ENCODE results near the gene TRIM8. TPM values are rescaled to one million over a fixed set of nuclear protein-coding genes. Genes with fewer than 3 reads are reported as not detected.

TRIM8 gene
- polyA plus RNA-seq, 1 donor from 2014 or later, result 71.5 TPM

DNA sequence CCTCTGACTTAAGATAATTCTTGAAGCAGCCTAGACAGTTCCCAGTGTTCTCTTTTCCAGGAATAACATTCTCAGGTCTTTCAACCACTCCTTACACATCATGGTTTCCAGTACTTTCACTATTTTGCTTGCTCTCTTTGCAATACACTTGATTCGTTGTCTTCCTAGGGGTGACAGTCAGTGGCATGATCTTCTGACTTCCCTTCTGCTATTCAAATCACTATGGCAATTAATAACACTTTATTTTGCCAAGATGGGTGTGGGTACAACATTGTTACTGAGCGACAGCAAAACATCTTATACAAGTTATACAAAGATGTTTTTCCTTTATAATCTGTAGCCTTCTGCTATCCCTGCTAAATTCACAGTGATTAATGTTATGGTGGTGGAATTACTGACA, 54.6 kb downstream of the TRIM8 start:
- peak overlapping the region in 1 of 3 donors; percentile 10 for H3K27ac Mint-ChIP-seq
- no peak overlapping the region for H3K4me3 Mint-ChIP-seq
- no peaks in the 10 kb centered on the region for H3K27me3 Mint-ChIP-seq
- H3K9me3 Mint-ChIP-seq, result no peaks in the 10 kb centered on the region
- no peaks in the 10 kb centered on the region for H3K4me1 Mint-ChIP-seq
- H3K36me3 Mint-ChIP-seq, result peaks cover 17% of the 10 kb centered on the region

DNA sequence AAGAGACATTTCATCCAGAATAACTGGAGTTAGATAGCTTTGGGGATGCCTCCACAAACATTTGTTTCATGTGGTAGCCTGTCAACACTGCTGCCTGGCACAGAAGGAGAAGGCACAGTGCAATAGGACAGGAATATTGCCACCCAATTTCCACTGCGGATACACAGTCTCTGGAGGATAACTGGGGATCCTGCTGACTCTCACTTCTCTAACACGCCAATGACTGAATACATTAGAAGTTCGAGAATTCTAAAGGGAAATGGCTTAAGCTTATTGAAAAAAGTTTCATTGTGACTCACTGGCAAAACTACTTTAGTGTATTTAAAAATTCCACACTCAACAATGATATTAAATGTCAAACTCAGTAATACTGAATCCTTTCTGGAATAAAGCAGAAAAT, 57.0 kb downstream of the TRIM8 start:
- peaks cover 5 to 7% (median 6%) of the 10 kb centered on the region in 3 donors for H3K4me1 Mint-ChIP-seq
- no peaks in the 10 kb centered on the region for H3K27me3 Mint-ChIP-seq
- no peak overlapping the region for H3K27ac Mint-ChIP-seq
- H3K36me3 Mint-ChIP-seq, result peaks cover 16% of the 10 kb centered on the region
- no peaks in the 10 kb centered on the region for H3K9me3 Mint-ChIP-seq
- H3K4me3 Mint-ChIP-seq, result no peak overlapping the region

DNA sequence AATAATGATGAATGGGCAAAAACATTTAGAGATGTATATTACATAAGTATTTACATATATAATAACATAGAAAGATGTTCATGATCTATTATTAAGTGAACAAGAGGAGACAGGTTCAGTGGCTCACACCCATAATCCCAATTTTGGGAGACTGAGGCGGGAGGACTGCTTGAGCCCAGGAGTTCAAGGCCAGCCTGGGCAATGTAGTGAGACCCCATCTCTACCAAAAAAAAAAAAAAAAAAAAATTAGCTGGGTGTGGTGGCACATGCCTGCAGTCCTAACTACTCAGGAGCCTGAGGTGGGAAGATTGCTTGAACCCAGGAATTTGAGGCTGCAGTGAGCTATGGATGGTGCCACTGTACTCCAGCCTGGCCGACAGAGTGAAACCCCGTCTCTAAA, 57.5 kb downstream of the TRIM8 start:
- no peak overlapping the region for H3K4me3 Mint-ChIP-seq
- no peaks in the 10 kb centered on the region for H3K27me3 Mint-ChIP-seq

DNA sequence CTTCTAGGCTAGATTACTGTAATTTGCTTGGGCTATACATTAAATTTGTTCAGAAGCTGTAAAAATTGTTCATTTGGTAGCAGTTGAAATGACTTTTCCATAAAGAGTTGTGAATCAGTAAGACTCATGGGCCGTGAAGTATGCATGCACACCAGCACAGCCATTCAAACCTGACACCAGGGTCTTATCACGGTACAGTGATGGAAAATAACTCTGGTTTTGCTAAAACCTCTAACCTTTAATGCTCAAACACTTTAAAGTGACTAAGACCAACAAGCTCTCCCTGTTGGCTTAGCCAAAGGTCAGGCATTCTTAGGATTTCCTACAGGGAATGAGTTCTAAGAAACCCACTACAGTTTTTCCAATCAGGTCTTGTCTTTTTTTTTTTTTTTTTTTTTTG, 58.5 kb downstream of the TRIM8 start:
- no peak overlapping the region for H3K27ac Mint-ChIP-seq
- H3K9me3 Mint-ChIP-seq, result no peaks in the 10 kb centered on the region
- no peak overlapping the region for H3K4me3 Mint-ChIP-seq
- peaks cover 6 to 9% (median 7%) of the 10 kb centered on the region in 3 donors for H3K4me1 Mint-ChIP-seq
- H3K27me3 Mint-ChIP-seq, result no peaks in the 10 kb centered on the region
- H3K36me3 Mint-ChIP-seq, result peaks cover 10% of the 10 kb centered on the region

More for the DNA sequence above, 57.5 kb downstream of the TRIM8 start:
- H3K27ac Mint-ChIP-seq, result no peak overlapping the region
- no peaks in the 10 kb centered on the region for H3K9me3 Mint-ChIP-seq
- H3K36me3 Mint-ChIP-seq, result peaks cover 14% of the 10 kb centered on the region
- H3K4me1 Mint-ChIP-seq, result peaks cover 5 to 7% (median 6%) of the 10 kb centered on the region in 3 donors

DNA sequence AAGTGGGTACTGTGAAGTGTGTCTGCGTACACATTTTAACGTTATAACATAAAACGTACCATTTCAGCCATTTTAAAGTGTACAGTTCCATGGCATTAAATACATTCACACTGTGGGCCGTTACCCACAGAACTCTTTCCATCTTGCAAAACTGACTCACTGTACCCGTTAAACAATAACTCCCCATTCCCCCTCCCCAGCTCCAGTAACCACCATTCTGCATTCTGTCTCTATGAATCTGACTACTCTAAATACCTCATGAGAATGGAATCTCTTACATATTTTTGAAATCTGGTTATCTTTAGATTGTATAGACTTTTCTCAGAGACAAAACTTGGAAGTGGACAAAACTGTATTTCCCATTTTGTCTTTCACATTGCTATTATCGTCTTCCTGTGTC, 60.6 kb downstream of the TRIM8 start:
- H3K4me1 Mint-ChIP-seq, result peaks cover 6 to 12% (median 7%) of the 10 kb centered on the region in 3 donors
- H3K9me3 Mint-ChIP-seq, result no peaks in the 10 kb centered on the region
- no peak overlapping the region for H3K4me3 Mint-ChIP-seq
- H3K27me3 Mint-ChIP-seq, result no peaks in the 10 kb centered on the region
- peaks cover under 1% of the 10 kb centered on the region for H3K36me3 Mint-ChIP-seq
- peak overlapping the region in 1 of 3 donors; percentile 39 for H3K27ac Mint-ChIP-seq

DNA sequence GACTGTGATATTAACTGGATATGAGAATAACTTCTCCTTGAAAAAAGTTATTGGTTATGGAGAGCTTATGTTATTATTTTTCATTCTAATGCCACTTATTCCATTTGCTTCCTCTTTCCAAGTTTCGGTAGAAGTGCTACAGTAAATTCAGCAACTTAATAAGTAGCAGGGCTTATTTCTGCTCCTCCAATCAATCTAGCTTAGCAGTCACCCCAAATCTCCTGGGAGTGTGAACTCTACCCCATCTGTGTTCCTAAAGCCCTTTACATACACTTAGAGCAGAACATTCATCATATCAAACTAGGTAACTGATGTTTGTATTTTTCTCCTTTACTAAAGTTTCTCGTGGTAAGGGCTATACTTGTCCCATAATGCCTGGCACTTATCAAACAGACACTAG, 61.3 kb downstream of the TRIM8 start:
- peaks cover 7 to 14% (median 8%) of the 10 kb centered on the region in 3 donors for H3K4me1 Mint-ChIP-seq
- no peaks in the 10 kb centered on the region for H3K36me3 Mint-ChIP-seq
- peak overlapping the region in 1 of 3 donors; percentile 14 for H3K27ac Mint-ChIP-seq
- no peaks in the 10 kb centered on the region for H3K9me3 Mint-ChIP-seq
- H3K4me3 Mint-ChIP-seq, result peak overlapping the region in 1 of 4 donors; percentile 2
- no peaks in the 10 kb centered on the region for H3K27me3 Mint-ChIP-seq

Other genes with a start within 250 kb of the TRIM8 start
- gene NFKB2, start 248.8 kb upstream of the TRIM8 start, polyA plus RNA-seq, result 42.8 TPM
- 2.8 TPM for gene PSD, start 225.7 kb upstream of the TRIM8 start, polyA plus RNA-seq
- 40.5 TPM for gene FBXL15, start 223.6 kb upstream of the TRIM8 start, polyA plus RNA-seq
- gene CUEDC2, start 211.9 kb upstream of the TRIM8 start, polyA plus RNA-seq, result 51.8 TPM
- gene C10orf95, start 192.9 kb upstream of the TRIM8 start, polyA plus RNA-seq, result 0.70 TPM
- gene ACTR1A, start 141.8 kb upstream of the TRIM8 start, polyA plus RNA-seq, result 53.4 TPM
- gene SUFU, start 140.5 kb upstream of the TRIM8 start, polyA plus RNA-seq, result 5.0 TPM
- gene ARL3, start 69.9 kb downstream of the TRIM8 start, polyA plus RNA-seq, result 3.8 TPM
- 6.4 TPM for gene SFXN2, start 70.2 kb downstream of the TRIM8 start, polyA plus RNA-seq
- gene WBP1L, start 99.5 kb downstream of the TRIM8 start, polyA plus RNA-seq, result 28.8 TPM
- gene CYP17A1, start 192.9 kb downstream of the TRIM8 start, polyA plus RNA-seq, result 0.09 TPM
- gene BORCS7, start 209.8 kb downstream of the TRIM8 start, polyA plus RNA-seq, result 40.3 TPM
- gene AS3MT, start 225.0 kb downstream of the TRIM8 start, polyA plus RNA-seq, result not detected

Data from IgD-negative memory B cell (primary cell).